CD4-positive, alpha-beta T cell treated with Interleukin-15 for 4 hours (primary cell): ENCODE measurements around the gene ANAPC1.
"Not testable (repeated sequence)": the region's sequence is repeated elsewhere in the genome, so short reads cannot be mapped to it uniquely, and the experiment has no call there.

Source experiments
- DNase-seq: peaks from one replicate; pipeline ENCODE4 v3.0.0-alpha.2; 2020; ENCODE audit warnings: low spot score

Gene ANAPC1

GRCh38 chr2:111729812-111730458, 154.1 kb downstream of the ANAPC1 start:
- not testable (repeated sequence) for DNase-seq

GRCh38 chr2:111727611-111728110, 156.3 kb downstream of the ANAPC1 start:
- DNase-seq: not testable (repeated sequence)

- DNase-seq: not testable (repeated sequence)
Measured at GRCh38 chr2:111725742-111726141, 158.3 kb downstream of the ANAPC1 start.

GRCh38 chr2:111719610-111720009, 164.4 kb downstream of the ANAPC1 start:
- DNase-seq: not testable (repeated sequence)
